Measurements from ENCODE around the gene CFAP90. TPM values are rescaled to one million over a fixed set of nuclear protein-coding genes. Genes with fewer than 3 reads are reported as not detected.

The CFAP90 gene
- polyA plus RNA-seq, 1 of the 3 experiments (the other 2 are of a cell fraction) = 0.10 TPM

- H3K27me3 ChIP-seq (ENCODE audit: insufficient read depth) = no peaks in the 10 kb centered on the region
- 96% methylated on average over 2 of the region's 2 CpGs for WGBS (ENCODE audit: low lambda C conversion rate)
- H3K9me3 ChIP-seq = no peaks in the 10 kb centered on the region
- H3K4me3 ChIP-seq (ENCODE audit: low read depth in 2 of 2, low read length in 1 of 2) = no peak overlapping the region
- no peak for DNase-seq
- peaks cover 0 to 5% of the 10 kb centered on the region in 2 experiments; a peak in 2 of 4 replicates for H3K4me1 ChIP-seq (ENCODE audit: control insufficient read depth in 1 of 2, insufficient read depth in 2 of 2, low read depth in 1 of 2, low read length in 1 of 2)
- H3K9ac ChIP-seq = no peak overlapping the region
- ChIA-PET CTCF (no interaction called here), POLR2A (no interaction called here)
- no peaks in the 10 kb centered on the region for H4K20me1 ChIP-seq (ENCODE audit: insufficient read depth)
- peaks cover 9% of the 10 kb centered on the region; the same call in 1 of the 2 replicates for H3K79me2 ChIP-seq (ENCODE audit: insufficient read depth)
- H3K36me3 ChIP-seq (replicated peaks in 1 of 2; ENCODE audit: control insufficient read depth in 1 of 2, insufficient read depth in 2 of 2, low read length in 1 of 2) = peaks cover 53 to 81% of the 10 kb centered on the region in 2 experiments
- H2AFZ ChIP-seq (ENCODE audit: low read depth) = no peak overlapping the region
- TF ChIP-seq CTCF (IDR thresholded peaks at IDR 0.05) (no peak), SMC3 (IDR thresholded peaks at IDR 0.05; ENCODE audit: low read depth, low read length) (no peak), EP300 (IDR thresholded peaks at IDR 0.05; ENCODE audit: borderline replicate concordance in 1 of 2, low read depth in 1 of 2, low read length in 1 of 2) (no peak), USF1 (IDR thresholded peaks at IDR 0.05; ENCODE audit: borderline replicate concordance, low read depth) (no peak), RFX5 (IDR thresholded peaks at IDR 0.05; ENCODE audit: low read length) (no peak), IRF3 (IDR thresholded peaks at IDR 0.05; ENCODE audit: low read depth, low read length) (no peak), TAF1 (IDR thresholded peaks at IDR 0.05; ENCODE audit: borderline replicate concordance, low read depth, low read length) (no peak), CHD2 (IDR thresholded peaks at IDR 0.05; ENCODE audit: low read length, partially characterized antibody) (no peak), FOSL2 (IDR thresholded peaks at IDR 0.05; ENCODE audit: borderline replicate concordance, low read depth) (no peak), POLR2AphosphoS5 (IDR thresholded peaks at IDR 0.05; ENCODE audit: low read depth, low read length) (no peak), EZH2phosphoT487 (IDR thresholded peaks at IDR 0.05; ENCODE audit: borderline replicate concordance, low read depth) (no peak), SIN3A (IDR thresholded peaks at IDR 0.05; ENCODE audit: borderline replicate concordance, low read depth, low read length) (no peak), PBX3 (IDR thresholded peaks at IDR 0.05) (no peak)
- H3K4me2 ChIP-seq = no peak overlapping the region
- peaks cover 8% of the 10 kb centered on the region for H3F3A ChIP-seq (replicated peaks; ENCODE audit: insufficient read depth)
- H3K9me2 ChIP-seq = no peaks in the 10 kb centered on the region
- H3K27ac ChIP-seq (ENCODE audit: low read depth in 2 of 2, low read length in 1 of 2) = no peak overlapping the region
These were observed 30.9 kb upstream of the CFAP90 start for GRCh38 chr5:7881816-7882215.
